ENCODE data around the gene FPR1.

FPR1 gene

GRCh38 chr19:51786646-51787494, 35.2 kb upstream of the FPR1 start:
- in situ Hi-C loops (cut with MboI; ENCODE audit: low pct_unique_long_range_greater_than_20kb, low sequenced_read_pairs, unreplicated experiment): no loop called here
- TF ChIP-seq, protein P1, sequence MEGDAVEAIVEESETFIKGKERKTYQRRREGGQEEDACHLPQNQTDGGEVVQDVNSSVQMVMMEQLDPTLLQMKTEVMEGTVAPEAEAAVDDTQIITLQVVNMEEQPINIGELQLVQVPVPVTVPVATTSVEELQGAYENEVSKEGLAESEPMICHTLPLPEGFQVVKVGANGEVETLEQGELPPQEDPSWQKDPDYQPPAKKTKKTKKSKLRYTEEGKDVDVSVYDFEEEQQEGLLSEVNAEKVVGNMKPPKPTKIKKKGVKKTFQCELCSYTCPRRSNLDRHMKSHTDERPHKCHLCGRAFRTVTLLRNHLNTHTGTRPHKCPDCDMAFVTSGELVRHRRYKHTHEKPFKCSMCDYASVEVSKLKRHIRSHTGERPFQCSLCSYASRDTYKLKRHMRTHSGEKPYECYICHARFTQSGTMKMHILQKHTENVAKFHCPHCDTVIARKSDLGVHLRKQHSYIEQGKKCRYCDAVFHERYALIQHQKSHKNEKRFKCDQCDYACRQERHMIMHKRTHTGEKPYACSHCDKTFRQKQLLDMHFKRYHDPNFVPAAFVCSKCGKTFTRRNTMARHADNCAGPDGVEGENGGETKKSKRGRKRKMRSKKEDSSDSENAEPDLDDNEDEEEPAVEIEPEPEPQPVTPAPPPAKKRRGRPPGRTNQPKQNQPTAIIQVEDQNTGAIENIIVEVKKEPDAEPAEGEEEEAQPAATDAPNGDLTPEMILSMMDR (IDR thresholded peaks at IDR 0.05; ENCODE audit: extremely low read depth, insufficient read depth, missing control alignments): no peak
- no peak for DNase-seq (ENCODE audit: low spot score)

DNA sequence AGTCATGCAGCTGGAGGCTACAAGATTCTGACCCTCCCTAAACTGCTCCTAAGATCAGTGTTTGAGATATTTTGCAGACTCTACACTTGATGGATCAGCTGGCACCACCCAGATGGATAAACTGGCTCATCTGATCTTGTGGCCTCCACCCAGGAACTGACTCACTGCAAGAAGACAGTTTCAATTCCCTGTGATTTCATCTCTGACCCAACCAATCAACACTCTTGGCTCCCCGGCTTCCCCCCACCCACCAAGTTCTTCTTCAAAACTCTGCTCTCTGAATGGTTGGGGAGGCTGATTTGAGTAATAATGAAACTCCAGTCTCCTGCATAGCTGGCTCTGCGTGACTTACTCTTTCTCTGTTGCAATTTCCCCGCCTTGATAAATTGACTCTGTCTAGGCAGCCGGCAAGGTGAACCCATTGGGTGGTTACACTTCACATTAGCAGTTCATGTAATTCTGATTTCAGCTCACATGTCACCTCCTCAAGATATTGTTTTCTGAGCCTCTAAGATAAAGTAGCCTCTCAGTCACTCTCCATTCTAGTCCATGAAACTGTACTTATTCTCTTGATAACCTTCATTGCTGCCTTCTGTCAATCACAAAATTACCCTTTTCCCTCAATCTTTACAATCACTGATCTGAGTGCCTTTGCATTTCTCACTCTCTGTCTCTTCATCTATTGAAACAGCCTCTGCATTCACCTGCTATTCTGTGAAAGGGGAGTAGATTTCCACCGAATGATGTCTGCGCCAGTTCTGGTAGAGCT, 33.4 kb upstream of the FPR1 start:
- no peak for DNase-seq (ENCODE audit: low spot score)
- TF ChIP-seq, protein P1 (IDR thresholded peaks at IDR 0.05; ENCODE audit: extremely low read depth, insufficient read depth, missing control alignments): no peak
- in situ Hi-C loops (cut with MboI; ENCODE audit: low pct_unique_long_range_greater_than_20kb, low sequenced_read_pairs, unreplicated experiment): no loop called here

DNA sequence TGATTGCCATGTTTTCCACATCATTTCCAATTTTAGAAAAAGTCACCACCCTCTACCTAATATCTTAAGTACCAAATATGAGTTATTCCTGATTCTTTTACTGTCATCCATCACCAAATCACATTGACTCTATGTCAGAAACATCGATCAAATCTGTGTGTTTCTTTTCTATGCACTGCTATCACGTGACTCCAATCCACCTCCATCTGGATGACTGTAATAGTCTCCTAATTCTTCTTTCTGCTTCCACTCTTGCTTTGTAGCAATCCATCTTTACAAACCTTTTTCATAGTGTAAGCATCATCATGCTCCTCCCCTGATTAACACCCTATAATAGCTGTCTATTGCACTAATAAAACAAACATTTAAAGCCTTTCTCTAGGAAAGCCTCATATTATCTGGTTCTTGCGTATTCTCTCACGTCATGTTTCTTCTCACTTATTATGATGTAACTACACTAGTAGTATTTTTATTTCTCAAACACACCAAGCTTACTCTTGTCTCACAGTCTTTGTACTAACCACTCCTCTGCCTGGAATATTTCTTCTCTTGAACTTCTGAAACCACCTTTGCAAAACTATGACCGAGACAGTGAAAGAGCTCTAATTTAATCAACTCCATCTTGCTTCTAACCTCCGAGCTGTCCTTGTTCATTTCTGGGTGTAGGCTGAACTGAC, 32.6 kb upstream of the FPR1 start:
- in situ Hi-C loops (cut with MboI; ENCODE audit: low pct_unique_long_range_greater_than_20kb, low sequenced_read_pairs, unreplicated experiment): no loop called here
- TF ChIP-seq, protein P1 (IDR thresholded peaks at IDR 0.05; ENCODE audit: extremely low read depth, insufficient read depth, missing control alignments): no peak

GRCh38 chr19:51783372-51783771, 31.7 kb upstream of the FPR1 start:
- DNase-seq (ENCODE audit: low spot score): no peak
- in situ Hi-C loops (cut with MboI; ENCODE audit: low pct_unique_long_range_greater_than_20kb, low sequenced_read_pairs, unreplicated experiment): no loop called here

More for the DNA sequence above, 32.6 kb upstream of the FPR1 start:
- DNase-seq (ENCODE audit: low spot score): no peak

GRCh38 chr19:51781999-51782398, 30.3 kb upstream of the FPR1 start:
- no peak for DNase-seq (ENCODE audit: low spot score)
- in situ Hi-C loops (cut with MboI; ENCODE audit: low pct_unique_long_range_greater_than_20kb, low sequenced_read_pairs, unreplicated experiment): no loop called here
- TF ChIP-seq, protein P1 (IDR thresholded peaks at IDR 0.05; ENCODE audit: extremely low read depth, insufficient read depth, missing control alignments): no peak

More at GRCh38 chr19:51783372-51783771, 31.7 kb upstream of the FPR1 start:
- TF ChIP-seq, protein P1 (IDR thresholded peaks at IDR 0.05; ENCODE audit: extremely low read depth, insufficient read depth, missing control alignments): no peak

DNA sequence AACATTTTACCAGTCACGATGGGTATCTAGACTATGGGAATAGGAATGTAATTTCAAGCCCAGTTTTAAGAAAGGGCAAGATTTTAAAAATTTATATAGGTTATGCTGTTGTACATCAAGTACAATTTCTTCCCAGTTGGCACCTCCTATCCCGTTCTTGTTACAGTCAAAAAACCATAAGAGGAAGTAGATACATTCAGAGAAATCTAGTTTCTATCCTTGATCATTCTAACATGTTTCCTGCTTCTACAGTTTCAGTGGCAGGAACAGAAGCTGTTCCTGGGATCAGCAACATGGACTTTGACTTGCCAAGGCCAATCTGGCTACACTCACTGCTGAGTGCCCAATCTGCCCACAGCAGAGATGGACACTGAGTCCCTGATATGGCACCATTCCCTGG, 28.6 kb upstream of the FPR1 start:
- DNase-seq (ENCODE audit: low spot score): no peak
- in situ Hi-C loops (cut with MboI; ENCODE audit: low pct_unique_long_range_greater_than_20kb, low sequenced_read_pairs, unreplicated experiment): no loop called here

More for the DNA sequence above, 28.6 kb upstream of the FPR1 start:
- TF ChIP-seq, protein P1 (IDR thresholded peaks at IDR 0.05; ENCODE audit: extremely low read depth, insufficient read depth, missing control alignments): no peak

All from GM13977 (cell line).